Measurements from ENCODE around the gene THY1. TPM values are rescaled to one million over a fixed set of nuclear protein-coding genes. Genes with fewer than 3 reads are reported as not detected.

The THY1 gene
- total RNA-seq, 1 donor from 2014 or later, result 3.5 TPM

DNA sequence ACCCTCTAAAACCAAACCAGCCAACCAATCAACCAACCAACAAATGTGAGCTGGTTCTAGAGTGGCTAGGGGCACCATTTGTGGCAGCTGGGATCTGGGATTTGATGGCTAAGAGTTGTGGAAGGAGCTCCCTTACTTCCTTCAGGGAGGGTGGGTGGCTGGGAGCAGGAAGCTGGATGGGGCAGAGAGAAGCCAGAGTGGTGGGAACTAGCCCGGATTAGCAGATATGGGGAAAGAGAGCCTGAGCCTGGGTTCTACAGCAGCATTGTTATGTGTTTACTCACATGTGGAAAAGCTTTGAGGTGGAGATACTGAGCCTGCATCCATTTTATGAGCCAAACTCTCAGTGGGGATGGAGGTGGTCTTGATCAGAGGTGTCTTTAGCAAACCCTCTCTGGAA lies 30.9 kb upstream of the THY1 start:
- H3K36me3 ChIP-seq, result no peaks in the 10 kb centered on the region
- intact Hi-C loops (cut with DNase I), result no loop called here
- TF ChIP-seq, protein P1, sequence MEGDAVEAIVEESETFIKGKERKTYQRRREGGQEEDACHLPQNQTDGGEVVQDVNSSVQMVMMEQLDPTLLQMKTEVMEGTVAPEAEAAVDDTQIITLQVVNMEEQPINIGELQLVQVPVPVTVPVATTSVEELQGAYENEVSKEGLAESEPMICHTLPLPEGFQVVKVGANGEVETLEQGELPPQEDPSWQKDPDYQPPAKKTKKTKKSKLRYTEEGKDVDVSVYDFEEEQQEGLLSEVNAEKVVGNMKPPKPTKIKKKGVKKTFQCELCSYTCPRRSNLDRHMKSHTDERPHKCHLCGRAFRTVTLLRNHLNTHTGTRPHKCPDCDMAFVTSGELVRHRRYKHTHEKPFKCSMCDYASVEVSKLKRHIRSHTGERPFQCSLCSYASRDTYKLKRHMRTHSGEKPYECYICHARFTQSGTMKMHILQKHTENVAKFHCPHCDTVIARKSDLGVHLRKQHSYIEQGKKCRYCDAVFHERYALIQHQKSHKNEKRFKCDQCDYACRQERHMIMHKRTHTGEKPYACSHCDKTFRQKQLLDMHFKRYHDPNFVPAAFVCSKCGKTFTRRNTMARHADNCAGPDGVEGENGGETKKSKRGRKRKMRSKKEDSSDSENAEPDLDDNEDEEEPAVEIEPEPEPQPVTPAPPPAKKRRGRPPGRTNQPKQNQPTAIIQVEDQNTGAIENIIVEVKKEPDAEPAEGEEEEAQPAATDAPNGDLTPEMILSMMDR (IDR thresholded peaks at IDR 0.05), result no peak
- no peaks in the 10 kb centered on the region for H3K4me1 ChIP-seq
- no peak for DNase-seq (ENCODE audit: low spot score in 2 of 2)
- H3K27ac ChIP-seq, result no peak overlapping the region
- H3K9me3 ChIP-seq, result no peaks in the 10 kb centered on the region
- H3K4me3 ChIP-seq, result no peak overlapping the region
- H3K27me3 ChIP-seq, result no peaks in the 10 kb centered on the region

DNA sequence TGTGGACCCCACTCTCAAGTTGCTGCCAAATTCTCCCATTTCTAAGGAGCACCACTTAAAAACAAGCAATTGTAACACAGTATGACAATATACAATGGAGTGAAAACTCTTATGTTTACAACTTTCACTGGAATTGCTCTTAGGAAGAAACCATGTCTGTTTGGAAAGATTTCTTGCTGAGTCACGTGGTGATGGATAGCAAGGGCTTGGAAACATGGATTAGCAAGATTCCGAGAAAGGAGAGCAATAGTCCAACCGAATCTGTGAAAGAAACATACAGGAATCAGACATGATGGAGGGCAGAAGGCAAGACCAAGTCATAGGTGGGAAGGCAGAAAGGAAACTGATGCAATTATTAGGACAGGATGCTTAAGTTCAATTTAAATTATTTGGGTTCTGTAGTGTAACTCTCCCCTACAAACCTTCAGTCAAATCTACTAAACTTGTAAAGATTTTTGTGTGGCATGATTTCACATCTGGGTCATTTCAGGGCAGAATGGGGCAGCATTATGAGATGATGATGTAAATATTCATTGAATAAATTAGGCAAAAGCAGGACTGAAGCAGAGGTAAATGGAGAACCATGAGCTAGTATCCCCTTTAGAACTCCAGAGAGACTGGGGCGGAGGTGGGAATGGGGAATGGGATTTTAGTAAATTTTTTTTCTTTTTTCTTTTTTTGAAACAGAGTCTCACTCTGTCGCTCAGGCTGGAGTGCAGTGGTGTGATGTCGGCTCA lies 27.8 kb upstream of the THY1 start:
- Histone ChIP-seq H3K9me3 (no peaks in the 10 kb centered on the region), H3K36me3 (no peaks in the 10 kb centered on the region), H3K27me3 (no peaks in the 10 kb centered on the region), H3K27ac (no peak overlapping the region), H3K4me1 (no peaks in the 10 kb centered on the region), H3K4me3 (no peak overlapping the region)
- no peak for DNase-seq (ENCODE audit: low spot score in 2 of 2)
- intact Hi-C loops (cut with DNase I), result no loop called here
- TF ChIP-seq, protein P1 (IDR thresholded peaks at IDR 0.05), result no peak

DNA sequence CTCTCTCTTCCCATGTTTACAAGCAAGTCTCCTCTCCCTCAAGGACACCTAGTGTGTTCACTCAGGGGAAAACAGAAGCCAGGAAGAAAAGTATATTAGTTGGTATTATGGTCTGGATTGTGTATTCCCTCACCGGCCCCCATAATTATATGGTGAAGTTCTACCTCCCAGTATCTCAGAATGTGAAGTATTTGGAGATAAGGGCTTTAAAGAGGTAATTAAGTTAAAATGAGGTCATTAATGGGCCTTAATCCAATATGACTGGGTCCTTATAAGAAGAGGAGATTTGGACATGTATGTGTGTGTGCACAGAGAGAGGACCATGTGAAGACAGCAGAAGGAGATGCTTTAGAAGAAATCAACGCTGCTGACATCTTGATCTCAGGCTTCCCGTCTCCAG lies 26.5 kb upstream of the THY1 start:
- TF ChIP-seq, protein P1 (IDR thresholded peaks at IDR 0.05), result no peak
- Histone ChIP-seq H3K27me3 (no peaks in the 10 kb centered on the region), H3K9me3 (no peaks in the 10 kb centered on the region), H3K4me3 (no peak overlapping the region), H3K4me1 (no peaks in the 10 kb centered on the region), H3K27ac (no peak overlapping the region), H3K36me3 (no peaks in the 10 kb centered on the region)
- intact Hi-C loops (cut with DNase I), result no loop called here
- no peak for DNase-seq (ENCODE audit: low spot score in 2 of 2)

DNA sequence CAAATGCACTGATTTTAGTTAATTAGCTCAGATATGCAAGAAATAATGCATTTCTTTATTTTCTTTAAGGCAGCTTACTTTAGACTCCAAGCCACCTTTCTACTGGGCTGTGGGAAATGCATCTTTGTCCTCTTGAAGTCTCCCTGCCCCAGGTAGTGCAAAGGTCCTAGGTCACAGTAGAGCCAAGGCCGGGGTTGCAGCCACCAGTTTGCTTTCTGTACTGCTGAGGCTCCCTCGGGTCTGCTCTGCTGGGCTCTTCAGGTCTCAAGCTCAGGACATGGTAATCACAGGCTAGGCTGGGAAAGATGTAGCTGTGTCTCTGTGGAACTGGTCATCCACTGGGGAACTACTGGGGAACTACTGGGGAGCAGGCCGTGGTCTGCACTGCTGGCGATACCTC lies 25.4 kb upstream of the THY1 start:
- intact Hi-C loops (cut with DNase I), result no loop called here
- Histone ChIP-seq H3K9me3 (no peaks in the 10 kb centered on the region), H3K4me3 (no peak overlapping the region), H3K4me1 (no peaks in the 10 kb centered on the region), H3K27ac (no peak overlapping the region), H3K27me3 (no peaks in the 10 kb centered on the region), H3K36me3 (no peaks in the 10 kb centered on the region)
- DNase-seq (ENCODE audit: low spot score in 2 of 2), result peak in 1 of 2 donors; percentile 22
- TF ChIP-seq, protein P1 (IDR thresholded peaks at IDR 0.05), result no peak

DNA sequence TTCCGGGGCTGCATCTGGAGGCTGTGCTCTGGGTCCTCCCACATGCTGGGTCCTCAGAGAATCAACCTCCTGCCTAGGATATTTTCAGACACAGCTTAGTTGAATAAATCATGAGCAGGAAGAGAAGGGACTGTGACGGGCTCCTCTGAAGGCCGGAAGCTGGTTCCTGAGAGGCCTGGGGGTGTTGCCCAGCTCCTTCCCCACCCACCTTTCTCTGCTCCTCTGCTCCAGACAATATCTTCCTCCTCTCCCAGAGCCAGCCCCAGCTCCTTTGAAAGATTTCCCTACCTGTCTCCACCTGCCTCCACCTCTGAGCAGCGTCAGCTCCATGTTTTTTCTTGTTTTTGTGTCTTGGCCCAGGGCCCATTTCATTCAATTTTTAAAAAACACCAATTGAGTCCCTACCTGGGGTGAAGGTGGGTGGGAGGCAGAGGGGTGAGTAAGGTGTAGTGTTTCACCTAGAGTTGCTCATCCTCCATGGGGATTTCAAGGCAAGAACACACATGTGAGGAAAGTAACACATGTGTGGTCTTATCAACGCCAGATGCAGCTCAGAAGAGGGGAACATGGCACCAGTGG lies 24.8 kb upstream of the THY1 start:
- Histone ChIP-seq H3K27me3 (no peaks in the 10 kb centered on the region), H3K4me3 (no peak overlapping the region), H3K9me3 (no peaks in the 10 kb centered on the region), H3K27ac (no peak overlapping the region), H3K36me3 (no peaks in the 10 kb centered on the region), H3K4me1 (no peaks in the 10 kb centered on the region)
- TF ChIP-seq, protein P1 (IDR thresholded peaks at IDR 0.05), result no peak
- intact Hi-C loops (cut with DNase I), result no loop called here
- DNase-seq (ENCODE audit: low spot score in 2 of 2), result peak in 1 of 2 donors; percentile 31

Data from ascending aorta (tissue), 2 donors.